ENCODE results near the gene SPECC1. TPM values are rescaled to one million over a fixed set of nuclear protein-coding genes. Genes with fewer than 3 reads are reported as not detected.

SPECC1 gene
- total and polyA plus RNA-seq, 2 of the 13 experiments (the other 11 are each of a cell fraction or from before 2014, with no cell fraction given) = 2.3 to 6.9 TPM

- DNase-seq (ENCODE audit: low spot score) (no peak), FAIRE-seq (no peak), ATAC-seq (no peak)
- H3K4me2 ChIP-seq (ENCODE audit: low read depth, low read length) = peak overlapping the region; percentile 94
- in situ Hi-C loops (cut with HindIII; ENCODE audit: extremely low pct_ligation_motif_present, low pct_unique_long_range_greater_than_20kb) = no loop called here
- H4K20me1 ChIP-seq (ENCODE audit: insufficient read depth, low read length) = no peaks in the 10 kb centered on the region
- ChIA-PET CTCF (ENCODE audit: low intra/inter-chr PET ratio, low total read pairs) (interaction anchor here (1.6 kb wide), 1 partner anchor 16 kb away, joined by 9 read pairs; no protein-coding TSS in a partner anchor), POLR2A (no interaction called here)
- no peaks in the 10 kb centered on the region for H3K36me3 ChIP-seq (replicated peaks in 1 of 2; ENCODE audit: control insufficient read depth in 1 of 2, insufficient read depth in 2 of 2, low read length in 2 of 2)
- WGBS (ENCODE audit: low lambda C conversion rate) = 0% methylated on average over 7 of the region's 18 CpGs
- no peaks in the 10 kb centered on the region for H3K79me2 ChIP-seq (ENCODE audit: insufficient read depth, low read length)
- peaks cover 20% of the 10 kb centered on the region for H3K4me1 ChIP-seq (ENCODE audit: insufficient read depth, low read length)
- BruUV-seq (replicated peaks) = no TSS peak
- intact Hi-C loops (cut with micrococcal nuclease; ENCODE audit: unreplicated experiment) = loop anchor here (2.0 kb wide), 1 partner anchor 22 kb away; no protein-coding TSS in a partner anchor
- peak overlapping the region; percentile 61 for H2AFZ ChIP-seq (ENCODE audit: low read length)
- no peak overlapping the region for H3K27ac ChIP-seq (ENCODE audit: extremely low read length, insufficient read depth, low read length)
- H3K27me3 ChIP-seq (ENCODE audit: control insufficient read depth in 1 of 2, insufficient read depth in 2 of 2, low read length in 2 of 2) = peaks cover 2 to 30% of the 10 kb centered on the region in 2 experiments; a peak in 4 of 5 replicates
- peak overlapping the region; percentile 59 to 74 (median 62) for H3K4me3 ChIP-seq (replicated peaks in 1 of 3; ENCODE audit: insufficient read depth in 1 of 3, low read depth in 2 of 3, low read length in 3 of 3)
- peak overlapping the region; percentile 14; the same call in 1 of the 2 replicates for H3K9ac ChIP-seq (ENCODE audit: insufficient read depth, low read depth, low read length)
- H3K9me3 ChIP-seq (ENCODE audit: low read length) = no peaks in the 10 kb centered on the region
- TF ChIP-seq ZNF569 (CRISPR knock-in tag; IDR thresholded peaks at IDR 0.05; ENCODE audit: borderline replicate concordance) (no peak), ZSCAN12 (CRISPR knock-in tag; IDR thresholded peaks at IDR 0.05) (no peak), TERF1 (CRISPR knock-in tag; IDR thresholded peaks at IDR 0.05) (no peak), MEF2D (CRISPR knock-in tag; IDR thresholded peaks at IDR 0.05) (no peak), SPEN (CRISPR knock-in tag; IDR thresholded peaks at IDR 0.05; ENCODE audit: low read depth) (0 out of 2 replicates have a peak, but pooled peaks have one; percentile 53), ZNF790 (CRISPR knock-in tag; IDR thresholded peaks at IDR 0.05; ENCODE audit: borderline replicate concordance) (0 out of 2 replicates have a peak, but pooled peaks have one; percentile 25), ZNF576 (CRISPR knock-in tag; IDR thresholded peaks at IDR 0.05) (no peak), ZNF230 (CRISPR knock-in tag; IDR thresholded peaks at IDR 0.05) (no peak), KAT8 (CRISPR knock-in tag; IDR thresholded peaks at IDR 0.05) (no peak), CBX5 (CRISPR knock-in tag; IDR thresholded peaks at IDR 0.05; ENCODE audit: borderline replicate concordance) (no peak), ZNF513 (CRISPR knock-in tag; conservative IDR thresholded peaks at IDR 0.05) (0 out of 2 replicates have a peak, but pooled peaks have one; percentile 27), ZNF749 (CRISPR knock-in tag; IDR thresholded peaks at IDR 0.05; ENCODE audit: borderline replicate concordance) (0 out of 2 replicates have a peak, but pooled peaks have one; percentile 9), BCL3 (CRISPR knock-in tag; IDR thresholded peaks at IDR 0.05) (no peak), PITX1 (CRISPR knock-in tag; IDR thresholded peaks at IDR 0.05) (no peak), NFE2 (CRISPR knock-in tag; IDR thresholded peaks at IDR 0.05) (no peak), YY1 (IDR thresholded peaks at IDR 0.05; ENCODE audit: insufficient read depth, insufficient replicate concordance, low read depth, low read length) (peak; percentile 69), DRAP1 (CRISPR knock-in tag; IDR thresholded peaks at IDR 0.05) (no peak), ZBTB34 (CRISPR knock-in tag; IDR thresholded peaks at IDR 0.05) (no peak)
Observed at GRCh38 chr17:20009052-20009301, 182 bp upstream of the SPECC1 start.
